GM21786 (cell line): ENCODE data around the gene WSB2.
"Not testable (repeated sequence)": the region's sequence is repeated elsewhere in the genome, so short reads cannot be mapped to it uniquely, and the experiment has no call there.

Experiments
- ATAC-seq: cut with Tn5 transposase; IDR thresholded peaks from one replicate; pipeline ENCODE4 v1.9.1; 2021; ENCODE audit not compliant: unreplicated experiment

The WSB2 gene

DNA sequence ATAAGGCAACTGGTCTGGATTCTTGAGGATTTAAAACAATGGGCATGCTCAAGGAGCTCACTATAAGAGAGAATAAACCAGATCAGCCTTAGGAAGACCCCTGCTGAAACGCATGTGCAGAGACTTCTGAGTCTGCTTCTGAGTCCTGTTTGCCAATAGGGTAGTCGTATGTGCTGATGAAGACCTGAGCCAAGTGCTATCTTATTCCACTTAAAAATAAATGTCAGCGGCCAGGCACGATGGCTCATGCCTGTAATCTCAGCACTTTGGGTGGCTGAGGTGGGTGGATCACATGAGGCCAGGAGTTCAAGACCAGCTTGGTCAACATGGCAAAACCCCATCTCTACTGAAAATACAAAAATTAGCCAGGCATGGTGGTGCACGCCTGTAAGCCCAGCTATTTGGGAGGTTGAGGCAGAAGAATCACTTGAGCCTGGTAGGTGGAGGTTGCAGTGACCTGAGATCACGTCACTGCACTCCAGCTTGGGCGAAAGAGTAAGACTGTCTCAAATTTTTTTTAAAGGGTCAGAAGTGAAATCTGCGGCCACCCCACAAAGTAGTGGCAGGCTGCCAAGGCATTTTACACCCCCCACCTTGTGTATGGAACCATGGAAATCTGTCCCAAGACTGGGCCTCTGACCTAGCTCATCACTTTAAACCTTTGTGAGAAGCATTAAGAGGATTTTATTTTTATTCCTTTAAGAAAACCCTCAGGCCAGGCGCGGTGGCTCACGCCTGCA lies 24.1 kb downstream of the WSB2 start:
- no peak for ATAC-seq

- ATAC-seq, result peak; percentile 82
Observed at GRCh38 chr12:118035190-118036041, 25.6 kb downstream of the WSB2 start.

DNA sequence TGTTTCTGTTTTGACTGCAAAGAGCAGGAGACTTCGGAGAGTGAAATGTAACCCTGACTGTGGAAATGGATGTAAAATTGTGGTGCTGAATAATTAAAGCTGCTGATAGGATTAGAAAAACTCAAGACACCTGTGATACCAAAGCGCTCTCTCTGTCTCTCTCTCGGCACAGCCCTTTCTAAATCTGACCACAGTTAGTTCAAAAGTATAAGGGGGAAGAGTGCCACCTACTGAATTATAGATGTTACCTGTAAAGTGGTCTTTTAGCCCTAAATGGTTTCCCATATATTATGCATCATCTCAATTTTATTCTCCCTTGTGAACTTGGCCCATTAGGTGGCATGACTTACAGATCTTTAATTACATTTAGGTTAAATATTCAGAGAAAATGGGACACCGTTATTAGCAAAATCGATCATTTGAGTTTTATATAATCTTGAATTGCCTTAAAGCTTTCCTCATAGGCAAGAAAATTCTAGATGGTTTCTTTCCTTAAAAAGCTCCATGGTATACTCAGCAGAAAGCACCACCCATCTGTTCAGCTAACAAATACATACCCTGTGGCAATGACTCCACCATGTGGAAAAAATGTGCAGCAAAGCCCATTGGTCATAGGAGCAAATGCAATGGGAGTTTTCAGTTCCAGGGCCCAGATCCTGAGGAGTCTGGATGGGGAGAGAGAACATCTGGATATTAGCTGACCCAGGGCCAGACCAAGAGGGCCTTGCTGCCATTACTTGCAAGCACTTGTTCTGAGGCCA lies 26.4 kb downstream of the WSB2 start:
- no peak for ATAC-seq

DNA sequence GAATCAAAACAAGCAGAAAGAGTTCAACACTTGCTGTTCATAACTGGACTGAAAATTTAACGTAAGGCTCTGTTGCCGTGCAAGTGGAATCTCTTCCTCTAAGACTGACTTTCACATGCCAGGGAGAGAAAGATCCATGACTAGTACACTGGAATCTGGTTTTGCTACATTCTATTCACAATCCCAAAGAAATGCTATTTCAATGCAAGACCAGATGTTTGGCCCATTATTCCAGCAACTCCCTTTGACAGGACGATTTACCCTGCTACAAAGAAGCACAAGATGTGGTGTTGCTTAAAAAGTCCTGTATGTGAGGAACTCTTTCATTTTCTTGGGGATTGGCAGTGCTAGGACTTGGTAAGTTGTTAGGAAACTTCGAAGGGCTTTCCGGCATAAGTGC lies 27.1 kb downstream of the WSB2 start:
- no peak for ATAC-seq

DNA sequence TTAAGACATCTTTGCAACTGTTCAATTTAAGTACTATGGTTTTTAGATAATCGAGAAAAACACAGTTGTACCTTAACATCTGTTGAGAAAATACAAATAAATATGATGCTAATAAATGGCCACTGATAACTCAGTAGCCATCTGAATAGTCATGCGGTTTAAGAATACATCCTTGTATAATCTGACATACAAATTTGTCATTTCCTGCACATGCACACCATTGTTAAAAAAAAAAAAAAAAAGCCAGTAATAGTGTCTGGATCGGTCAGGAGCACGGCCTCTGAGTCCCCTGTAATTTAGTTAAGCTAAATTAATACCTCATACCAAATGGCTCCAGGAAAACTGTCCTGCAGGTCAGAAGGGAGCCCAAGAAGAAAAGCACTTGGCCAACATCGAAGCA lies 27.7 kb downstream of the WSB2 start:
- ATAC-seq, result no peak

- ATAC-seq, result no peak
Observed at GRCh38 chr12:118032188-118032587, 28.8 kb downstream of the WSB2 start.

DNA sequence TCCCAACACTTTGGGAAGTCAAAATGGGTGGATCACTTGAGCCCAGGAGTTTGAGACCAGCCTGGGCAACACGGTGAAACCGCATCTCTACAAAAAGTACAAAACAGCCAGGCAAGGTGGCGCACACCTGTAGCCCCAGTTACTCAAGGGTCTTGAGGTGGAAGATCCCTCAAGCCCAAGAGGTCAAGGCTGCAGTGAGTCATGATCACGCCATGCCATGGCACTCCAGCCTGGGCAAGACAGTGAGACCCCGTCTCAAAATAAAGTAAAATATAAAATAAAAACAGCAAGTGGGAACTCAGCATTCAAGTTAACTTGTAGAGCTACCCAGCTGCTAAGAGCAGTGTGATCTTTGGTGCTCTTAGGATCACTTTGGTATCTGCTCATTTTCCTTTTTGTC lies 31.8 kb downstream of the WSB2 start:
- ATAC-seq, result no peak

- ATAC-seq, result no peak
Observed at GRCh38 chr12:118025168-118025567, 35.8 kb downstream of the WSB2 start.

GRCh38 chr12:118023301-118023860 lies 37.6 kb downstream of the WSB2 start:
- no peak for ATAC-seq

GRCh38 chr12:118022728-118023109 lies 38.3 kb downstream of the WSB2 start:
- no peak for ATAC-seq

GRCh38 chr12:118022097-118022727 lies 38.8 kb downstream of the WSB2 start:
- ATAC-seq, result not testable (repeated sequence)

- ATAC-seq, result no peak
Observed at GRCh38 chr12:118020036-118020435, 40.9 kb downstream of the WSB2 start.

- no peak for ATAC-seq
Observed at GRCh38 chr12:118017926-118018325, 43.1 kb downstream of the WSB2 start.

GRCh38 chr12:118016424-118017264 lies 44.3 kb downstream of the WSB2 start, which contains the start of gene RFC5:
Gene RFC5 (plus strand): TSS chr12:118016703. CDS start chr12:118016828, 125 bp downstream.
- ATAC-seq, result peak; percentile 98

DNA sequence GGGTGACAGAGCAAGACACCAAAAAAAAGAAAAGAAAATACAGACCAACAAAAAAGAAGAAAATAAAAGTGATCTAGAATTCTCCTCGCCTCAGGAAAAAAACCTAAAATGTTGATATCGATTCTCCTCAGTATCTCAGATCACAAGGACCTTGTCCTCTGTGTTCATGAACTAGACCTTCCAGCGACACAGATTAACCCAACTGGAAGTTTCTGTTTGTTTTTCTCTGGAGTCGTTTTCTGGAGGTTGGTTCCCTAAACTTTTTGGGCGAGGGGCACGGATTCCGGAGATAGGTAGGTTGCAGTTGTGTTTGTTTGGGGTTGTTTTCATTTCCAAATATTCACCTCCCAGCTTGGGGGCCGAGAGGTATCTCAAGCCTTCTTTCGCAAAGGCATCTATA lies 45.0 kb downstream of the WSB2 start:
- no peak for ATAC-seq

DNA sequence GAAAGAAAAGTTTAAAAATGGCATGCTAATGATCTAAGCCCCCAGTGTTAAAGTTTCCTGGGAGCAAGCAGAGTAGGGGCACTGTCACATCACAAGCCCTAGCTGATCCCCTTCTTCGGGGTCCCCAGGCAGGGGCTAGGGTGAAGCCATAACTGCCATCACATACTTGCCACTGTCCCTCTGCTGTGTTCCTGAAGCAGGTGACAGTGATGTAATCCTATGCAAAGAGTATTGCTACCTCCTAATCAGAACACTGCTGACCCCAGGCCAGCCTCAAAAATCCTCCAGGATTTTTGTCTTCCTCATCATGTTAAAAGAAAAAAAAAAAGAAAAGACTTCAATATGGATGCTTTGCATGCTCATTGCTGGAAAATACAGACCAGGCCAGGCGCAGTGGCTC lies 45.7 kb downstream of the WSB2 start:
- ATAC-seq, result no peak

DNA sequence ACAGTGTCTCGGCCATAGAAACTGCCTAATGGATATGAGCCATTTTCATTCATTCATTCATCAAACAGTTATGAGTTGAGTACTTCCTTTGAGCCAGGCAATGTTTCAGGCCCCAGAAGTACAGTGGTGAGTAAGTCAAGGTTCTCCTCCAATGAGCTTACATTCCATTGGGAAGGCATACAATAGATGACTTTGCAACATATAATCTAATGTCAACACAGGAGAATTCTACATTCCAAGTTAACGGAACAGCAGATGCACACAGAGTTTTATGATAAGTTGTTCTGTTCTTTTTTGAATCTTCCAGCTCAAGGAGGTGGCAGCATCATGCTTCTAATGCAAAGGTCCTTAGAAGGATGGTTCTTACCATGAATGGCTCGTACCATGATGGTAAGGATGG lies 47.7 kb downstream of the WSB2 start:
- no peak for ATAC-seq

DNA sequence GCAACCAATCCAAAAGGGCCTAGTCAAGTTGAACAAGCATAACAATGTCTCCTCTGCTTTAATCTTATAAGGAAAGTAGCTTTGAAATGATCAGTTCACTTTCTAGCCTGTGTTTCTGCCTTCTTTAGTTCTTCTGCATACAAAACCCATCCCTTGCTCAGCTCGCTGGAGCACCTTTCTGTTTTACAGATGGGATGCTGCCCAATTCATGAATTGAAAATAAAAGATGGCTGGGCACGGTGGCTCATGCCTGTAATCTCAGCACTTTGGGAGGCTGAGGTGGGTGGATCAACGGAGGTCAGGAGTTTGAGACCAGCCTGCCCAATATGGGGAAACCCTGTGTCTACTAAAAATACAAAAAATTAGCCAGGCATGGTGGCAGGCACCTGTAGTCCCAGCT lies 49.0 kb downstream of the WSB2 start:
- no peak for ATAC-seq

DNA sequence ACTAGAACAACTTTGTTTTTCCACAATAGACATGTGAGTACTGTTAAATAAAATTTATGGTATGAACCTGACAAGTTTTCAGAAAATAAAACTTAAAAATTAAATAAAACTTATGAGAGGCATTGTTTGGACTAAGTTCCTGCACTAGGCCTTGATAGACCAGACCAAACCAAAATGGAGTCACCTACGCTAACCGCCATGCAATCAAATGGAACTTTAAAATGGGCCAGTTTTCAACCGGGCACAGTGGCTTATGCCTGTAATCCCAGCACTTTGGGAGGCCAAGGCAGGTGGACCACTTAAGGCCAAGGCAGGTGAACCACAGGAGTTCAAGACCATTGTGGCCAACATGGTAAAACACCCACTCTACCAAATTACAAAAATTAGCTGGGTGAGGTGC lies 49.6 kb downstream of the WSB2 start:
- no peak for ATAC-seq

DNA sequence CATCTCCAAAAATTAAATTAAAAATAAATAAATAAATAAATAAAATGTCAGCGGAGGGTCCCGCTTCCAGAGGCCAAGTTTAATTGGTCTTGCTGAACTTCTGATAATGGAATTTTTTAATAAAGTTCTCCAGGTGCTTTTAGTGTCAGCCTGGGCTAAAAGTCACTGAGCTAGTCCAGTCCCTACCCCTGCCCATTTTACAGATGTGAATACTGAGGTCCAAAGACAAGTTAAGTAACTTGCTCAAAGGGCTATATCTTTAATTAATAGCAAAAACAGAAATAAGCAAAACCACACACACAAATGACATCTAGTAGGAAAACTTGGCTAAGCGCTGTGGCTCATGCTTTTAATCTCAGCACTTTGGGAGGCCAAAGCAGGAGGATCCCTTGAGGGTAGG lies 50.1 kb downstream of the WSB2 start:
- no peak for ATAC-seq
